ENCODE results near the gene PHETA2.

GRCh38 chr22:42026705-42027104 is 47.3 kb upstream of the PHETA2 start:
- no peak for TF ChIP-seq POLR2A (IDR thresholded peaks at IDR 0.05; ENCODE audit: low read depth, low read length)
- TF ChIP-seq POLR2AphosphoS5 (IDR thresholded peaks at IDR 0.05; ENCODE audit: insufficient read depth, low read depth, low read length): no peak
- TF ChIP-seq, protein P1, sequence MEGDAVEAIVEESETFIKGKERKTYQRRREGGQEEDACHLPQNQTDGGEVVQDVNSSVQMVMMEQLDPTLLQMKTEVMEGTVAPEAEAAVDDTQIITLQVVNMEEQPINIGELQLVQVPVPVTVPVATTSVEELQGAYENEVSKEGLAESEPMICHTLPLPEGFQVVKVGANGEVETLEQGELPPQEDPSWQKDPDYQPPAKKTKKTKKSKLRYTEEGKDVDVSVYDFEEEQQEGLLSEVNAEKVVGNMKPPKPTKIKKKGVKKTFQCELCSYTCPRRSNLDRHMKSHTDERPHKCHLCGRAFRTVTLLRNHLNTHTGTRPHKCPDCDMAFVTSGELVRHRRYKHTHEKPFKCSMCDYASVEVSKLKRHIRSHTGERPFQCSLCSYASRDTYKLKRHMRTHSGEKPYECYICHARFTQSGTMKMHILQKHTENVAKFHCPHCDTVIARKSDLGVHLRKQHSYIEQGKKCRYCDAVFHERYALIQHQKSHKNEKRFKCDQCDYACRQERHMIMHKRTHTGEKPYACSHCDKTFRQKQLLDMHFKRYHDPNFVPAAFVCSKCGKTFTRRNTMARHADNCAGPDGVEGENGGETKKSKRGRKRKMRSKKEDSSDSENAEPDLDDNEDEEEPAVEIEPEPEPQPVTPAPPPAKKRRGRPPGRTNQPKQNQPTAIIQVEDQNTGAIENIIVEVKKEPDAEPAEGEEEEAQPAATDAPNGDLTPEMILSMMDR (IDR thresholded peaks at IDR 0.05; ENCODE audit: extremely low read depth in 1 of 2, insufficient read depth in 1 of 2, low read depth in 1 of 2, low read length in 2 of 2): no peak
- no peak for TF ChIP-seq FOS (IDR thresholded peaks at IDR 0.05; ENCODE audit: borderline replicate concordance, insufficient read depth, low read length)

All from endothelial cell of umbilical vein (primary cell).